ENCODE data around the gene FLYWCH2. TPM values are rescaled to one million over a fixed set of nuclear protein-coding genes. Genes with fewer than 3 reads are reported as not detected.

Gene FLYWCH2
- total RNA-seq, 2 donors from 2014 or later, result 52.2 to 53.2 TPM

- ATAC-seq (ENCODE audit: insufficient number of reproducible peaks, low FRiP score, low read depth), result no peak
- no peaks in the 10 kb centered on the region for H3K9me3 ChIP-seq
- H3K4me3 ChIP-seq, result no peak overlapping the region
- DNase-seq (ENCODE audit: low spot score), result no peak
- H3K36me3 ChIP-seq, result no peaks in the 10 kb centered on the region
- H3K27me3 ChIP-seq (replicated peaks; ENCODE audit: insufficient read depth), result no peaks in the 10 kb centered on the region
- no peak for TF ChIP-seq CTCF (IDR thresholded peaks at IDR 0.05)
- H3K27ac ChIP-seq, result no peak overlapping the region
- H3K4me1 ChIP-seq (ENCODE audit: control insufficient read depth in 1 of 2, low read depth in 2 of 2), result no peaks in the 10 kb centered on the region
Observed at GRCh38 chr16:2854700-2855309, 28.2 kb upstream of the FLYWCH2 start.

GRCh38 chr16:2855536-2855935 lies 27.5 kb upstream of the FLYWCH2 start:
- no peak overlapping the region for H3K27ac ChIP-seq
- no peak for TF ChIP-seq CTCF (IDR thresholded peaks at IDR 0.05)
- peaks cover 1% of the 10 kb centered on the region for H3K9me3 ChIP-seq
- no peak for DNase-seq (ENCODE audit: low spot score)
- no peak for ATAC-seq (ENCODE audit: insufficient number of reproducible peaks, low FRiP score, low read depth)
- no peaks in the 10 kb centered on the region for H3K27me3 ChIP-seq (replicated peaks; ENCODE audit: insufficient read depth)
- no peak overlapping the region for H3K4me3 ChIP-seq
- no peaks in the 10 kb centered on the region for H3K4me1 ChIP-seq (ENCODE audit: control insufficient read depth in 1 of 2, low read depth in 2 of 2)
- H3K36me3 ChIP-seq, result no peaks in the 10 kb centered on the region

GRCh38 chr16:2856061-2856670 lies 26.8 kb upstream of the FLYWCH2 start:
- no peaks in the 10 kb centered on the region for H3K36me3 ChIP-seq
- H3K9me3 ChIP-seq, result peaks cover 7% of the 10 kb centered on the region
- H3K27me3 ChIP-seq (replicated peaks; ENCODE audit: insufficient read depth), result no peaks in the 10 kb centered on the region
- no peak for ATAC-seq (ENCODE audit: insufficient number of reproducible peaks, low FRiP score, low read depth)
- H3K27ac ChIP-seq, result no peak overlapping the region
- no peak overlapping the region for H3K4me3 ChIP-seq
- H3K4me1 ChIP-seq (ENCODE audit: control insufficient read depth in 1 of 2, low read depth in 2 of 2), result no peaks in the 10 kb centered on the region
- TF ChIP-seq CTCF (IDR thresholded peaks at IDR 0.05), result no peak
- DNase-seq (ENCODE audit: low spot score), result no peak

GRCh38 chr16:2856686-2857450 lies 26.1 kb upstream of the FLYWCH2 start:
- H3K4me1 ChIP-seq (ENCODE audit: control insufficient read depth in 1 of 2, low read depth in 2 of 2), result no peaks in the 10 kb centered on the region
- H3K27me3 ChIP-seq (replicated peaks; ENCODE audit: insufficient read depth), result no peaks in the 10 kb centered on the region
- H3K27ac ChIP-seq, result no peak overlapping the region
- DNase-seq (ENCODE audit: low spot score) (no peak), ATAC-seq (ENCODE audit: insufficient number of reproducible peaks, low FRiP score, low read depth) (no peak)
- TF ChIP-seq CTCF (IDR thresholded peaks at IDR 0.05), result no peak
- no peaks in the 10 kb centered on the region for H3K36me3 ChIP-seq
- no peak overlapping the region for H3K4me3 ChIP-seq
- H3K9me3 ChIP-seq, result peaks cover 10% of the 10 kb centered on the region

GRCh38 chr16:2857451-2858244 lies 25.4 kb upstream of the FLYWCH2 start, which contains the start of gene PRSS22:
TSS of gene PRSS22 (minus strand) at chr16:2858170. CDS start at chr16:2858104, 66 bp downstream.
- Histone ChIP-seq H3K4me3 (peak within 1 kb of the TSS; percentile 33), H3K9me3 (peaks cover 10% of the 10 kb centered on the region), H3K36me3 (no peaks in the 10 kb centered on the region), H3K27me3 (replicated peaks; ENCODE audit: insufficient read depth) (no peaks in the 10 kb centered on the region), H3K27ac (no peak within 1 kb of the TSS), H3K4me1 (ENCODE audit: control insufficient read depth in 1 of 2, low read depth in 2 of 2) (no peaks in the 10 kb centered on the region)
- DNase-seq (ENCODE audit: low spot score) (no peak), ATAC-seq (ENCODE audit: insufficient number of reproducible peaks, low FRiP score, low read depth) (no peak)
- TF ChIP-seq CTCF (IDR thresholded peaks at IDR 0.05), result no peak

Data from thoracic aorta (tissue), 2 donors.